ENCODE data around the gene ATOSB. TPM values are rescaled to one million over a fixed set of nuclear protein-coding genes. Genes with fewer than 3 reads are reported as not detected.

ATOSB gene
- polyA plus RNA-seq, 1 donor (not counting 4 experiments of a cell fraction or from before 2014, with no cell fraction given) = 32.7 TPM

- Histone ChIP-seq H3K36me3 (ENCODE audit: control insufficient read depth in 2 of 2, extremely low read depth in 1 of 2, insufficient read depth in 2 of 2, low read length in 2 of 2) (peaks cover 32 to 49% of the 10 kb centered on the region in 2 experiments), H3K4me3 (ENCODE audit: control insufficient read depth in 2 of 3, extremely low read depth in 1 of 3, insufficient read depth in 2 of 3, low read depth in 1 of 3, low read length in 3 of 3) (no peak overlapping the region), H3K27ac (ENCODE audit: control insufficient read depth, insufficient read depth, low read length) (no peak overlapping the region), H3K79me2 (ENCODE audit: control insufficient read depth, insufficient read depth, low read length) (peaks cover 2% of the 10 kb centered on the region), H3K9me1 (ENCODE audit: control insufficient read depth, extremely low read depth, insufficient read depth, low read length) (peaks cover 4% of the 10 kb centered on the region), H3K9ac (ENCODE audit: control insufficient read depth, extremely low read depth, insufficient read depth, low read length) (no peak overlapping the region), H3K27me3 (ENCODE audit: control insufficient read depth, extremely low read depth, insufficient read depth, low read length) (no peaks in the 10 kb centered on the region), H3K4me2 (ENCODE audit: control insufficient read depth, extremely low read depth, insufficient read depth, low read depth, low read length) (no peak overlapping the region), H2AFZ (ENCODE audit: control insufficient read depth, low read length) (no peak overlapping the region), H3K4me1 (ENCODE audit: control insufficient read depth, extremely low read depth, insufficient read depth, low read length) (peaks cover 8% of the 10 kb centered on the region), H4K20me1 (ENCODE audit: control insufficient read depth, extremely low read depth, insufficient read depth, low read length) (no peaks in the 10 kb centered on the region), H3K9me3 (ENCODE audit: control insufficient read depth, low read depth, low read length) (no peaks in the 10 kb centered on the region)
- DNase-seq (ENCODE audit: low read depth, low spot score) (no peak), FAIRE-seq (no peak)
- no peak for TF ChIP-seq EZH2 (IDR thresholded peaks at IDR 0.05; ENCODE audit: low read length)
- TF ChIP-seq, protein P1, sequence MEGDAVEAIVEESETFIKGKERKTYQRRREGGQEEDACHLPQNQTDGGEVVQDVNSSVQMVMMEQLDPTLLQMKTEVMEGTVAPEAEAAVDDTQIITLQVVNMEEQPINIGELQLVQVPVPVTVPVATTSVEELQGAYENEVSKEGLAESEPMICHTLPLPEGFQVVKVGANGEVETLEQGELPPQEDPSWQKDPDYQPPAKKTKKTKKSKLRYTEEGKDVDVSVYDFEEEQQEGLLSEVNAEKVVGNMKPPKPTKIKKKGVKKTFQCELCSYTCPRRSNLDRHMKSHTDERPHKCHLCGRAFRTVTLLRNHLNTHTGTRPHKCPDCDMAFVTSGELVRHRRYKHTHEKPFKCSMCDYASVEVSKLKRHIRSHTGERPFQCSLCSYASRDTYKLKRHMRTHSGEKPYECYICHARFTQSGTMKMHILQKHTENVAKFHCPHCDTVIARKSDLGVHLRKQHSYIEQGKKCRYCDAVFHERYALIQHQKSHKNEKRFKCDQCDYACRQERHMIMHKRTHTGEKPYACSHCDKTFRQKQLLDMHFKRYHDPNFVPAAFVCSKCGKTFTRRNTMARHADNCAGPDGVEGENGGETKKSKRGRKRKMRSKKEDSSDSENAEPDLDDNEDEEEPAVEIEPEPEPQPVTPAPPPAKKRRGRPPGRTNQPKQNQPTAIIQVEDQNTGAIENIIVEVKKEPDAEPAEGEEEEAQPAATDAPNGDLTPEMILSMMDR (optimal IDR thresholded peaks at IDR 0.05 in 1 of 3, IDR thresholded peaks at IDR 0.05 in 1 of 3, conservative IDR thresholded peaks at IDR 0.05 in 1 of 3; ENCODE audit: extremely low read depth in 1 of 3, insufficient read depth in 2 of 3, low read length in 3 of 3) = no peak
- dilution Hi-C loops (cut with MboI; ENCODE audit: extremely low pct_ligation_motif_present, low sequenced_read_pairs) = no loop called here
Measured at GRCh38 chr9:35091536-35091935, 24.1 kb downstream of the ATOSB start.

DNA sequence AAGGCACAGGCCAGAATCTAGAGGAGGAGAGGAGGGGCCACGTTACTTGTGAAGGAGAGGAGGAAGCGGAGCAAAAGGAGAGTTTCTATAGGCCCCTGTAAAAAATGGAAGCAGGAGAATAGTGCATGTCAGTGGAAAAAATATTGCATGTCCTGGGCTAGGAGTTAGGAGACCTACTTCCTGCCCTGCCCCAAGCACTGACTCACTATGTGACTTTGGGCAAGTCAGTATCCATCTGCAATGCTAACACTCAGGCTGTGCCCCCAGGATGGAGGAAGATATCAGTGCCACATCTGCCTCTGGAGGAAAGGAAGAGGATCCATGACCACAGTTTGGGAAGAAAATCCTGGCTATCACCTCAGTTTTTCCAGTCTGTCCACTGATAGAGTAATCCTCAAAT lies 26.2 kb downstream of the ATOSB start:
- Histone ChIP-seq H3K27me3 (ENCODE audit: control insufficient read depth, extremely low read depth, insufficient read depth, low read length) (no peaks in the 10 kb centered on the region), H3K36me3 (ENCODE audit: control insufficient read depth in 2 of 2, extremely low read depth in 1 of 2, insufficient read depth in 2 of 2, low read length in 2 of 2) (peaks cover 33 to 45% of the 10 kb centered on the region in 2 experiments), H3K4me3 (ENCODE audit: control insufficient read depth in 2 of 3, extremely low read depth in 1 of 3, insufficient read depth in 2 of 3, low read depth in 1 of 3, low read length in 3 of 3) (no peak overlapping the region), H3K4me2 (ENCODE audit: control insufficient read depth, extremely low read depth, insufficient read depth, low read depth, low read length) (no peak overlapping the region), H3K4me1 (ENCODE audit: control insufficient read depth, extremely low read depth, insufficient read depth, low read length) (no peaks in the 10 kb centered on the region), H4K20me1 (ENCODE audit: control insufficient read depth, extremely low read depth, insufficient read depth, low read length) (no peaks in the 10 kb centered on the region), H3K9me3 (ENCODE audit: control insufficient read depth, low read depth, low read length) (no peaks in the 10 kb centered on the region), H3K9ac (ENCODE audit: control insufficient read depth, extremely low read depth, insufficient read depth, low read length) (no peak overlapping the region), H3K9me1 (ENCODE audit: control insufficient read depth, extremely low read depth, insufficient read depth, low read length) (peaks cover 2% of the 10 kb centered on the region), H3K79me2 (ENCODE audit: control insufficient read depth, insufficient read depth, low read length) (no peaks in the 10 kb centered on the region), H3K27ac (ENCODE audit: control insufficient read depth, insufficient read depth, low read length) (no peak overlapping the region), H2AFZ (ENCODE audit: control insufficient read depth, low read length) (no peak overlapping the region)
- dilution Hi-C loops (cut with MboI; ENCODE audit: extremely low pct_ligation_motif_present, low sequenced_read_pairs) = no loop called here
- FAIRE-seq (no peak), DNase-seq (ENCODE audit: low read depth, low spot score) (no peak)
- TF ChIP-seq, protein P1 (optimal IDR thresholded peaks at IDR 0.05 in 1 of 3, IDR thresholded peaks at IDR 0.05 in 1 of 3, conservative IDR thresholded peaks at IDR 0.05 in 1 of 3; ENCODE audit: extremely low read depth in 1 of 3, insufficient read depth in 2 of 3, low read length in 3 of 3) = no peak
- TF ChIP-seq EZH2 (IDR thresholded peaks at IDR 0.05; ENCODE audit: low read length) = no peak

Data from keratinocyte (primary cell).